AG08396 (cell line): ENCODE results near the gene TCF25.

Source experiments
- DNase-seq: peaks from one replicate; pipeline ENCODE4 v3.0.0; 2012; ENCODE audit warnings: low spot score, mixed read lengths

The TCF25 gene

GRCh38 chr16:89936981-89937380 lies 63.6 kb downstream of the TCF25 start:
- DNase-seq: no peak

- no peak for DNase-seq
Observed at GRCh38 chr16:89938175-89938885, 64.9 kb downstream of the TCF25 start.

GRCh38 chr16:89944773-89945172 lies 71.4 kb downstream of the TCF25 start:
- no peak for DNase-seq

DNA sequence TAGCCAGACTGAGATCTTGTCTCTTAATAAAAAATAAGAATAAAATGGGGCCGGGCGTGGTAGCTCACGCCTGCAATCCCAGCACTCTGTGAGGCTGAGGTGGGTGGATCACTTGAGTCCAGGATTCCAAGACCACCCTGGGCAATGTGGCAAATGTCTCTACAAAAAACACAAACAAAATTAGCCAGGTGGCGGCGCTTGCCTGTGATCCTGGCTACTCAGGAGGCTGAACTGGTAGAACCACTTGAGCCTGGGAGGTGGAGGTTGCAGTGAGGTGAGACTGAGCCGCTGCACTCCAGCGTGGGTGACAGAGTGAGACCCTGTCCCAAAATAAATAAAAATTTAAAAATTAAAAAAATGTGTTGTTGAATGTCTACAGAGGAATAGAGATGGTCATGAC lies 72.3 kb downstream of the TCF25 start:
- DNase-seq: no peak

DNA sequence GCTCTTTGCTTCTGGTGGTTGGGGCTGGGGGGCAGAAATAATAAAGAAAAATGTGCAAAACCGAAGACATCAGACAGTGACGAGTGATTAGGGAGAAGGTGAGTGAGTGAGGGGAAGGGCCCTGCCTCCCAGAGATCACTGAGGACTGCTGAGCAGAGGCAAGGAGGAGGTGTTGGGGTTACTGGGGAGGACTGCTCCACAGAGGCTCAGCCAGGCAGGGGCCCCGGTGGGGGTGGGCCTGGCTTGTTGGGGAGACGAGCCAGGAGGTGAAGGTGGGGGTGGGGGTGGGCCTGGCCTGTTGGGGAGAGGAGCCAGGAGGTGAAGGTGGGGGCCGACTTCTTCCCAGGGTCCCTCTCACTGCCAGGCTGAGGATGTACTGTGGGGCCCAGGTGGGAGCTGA lies 73.1 kb downstream of the TCF25 start:
- DNase-seq: no peak

DNA sequence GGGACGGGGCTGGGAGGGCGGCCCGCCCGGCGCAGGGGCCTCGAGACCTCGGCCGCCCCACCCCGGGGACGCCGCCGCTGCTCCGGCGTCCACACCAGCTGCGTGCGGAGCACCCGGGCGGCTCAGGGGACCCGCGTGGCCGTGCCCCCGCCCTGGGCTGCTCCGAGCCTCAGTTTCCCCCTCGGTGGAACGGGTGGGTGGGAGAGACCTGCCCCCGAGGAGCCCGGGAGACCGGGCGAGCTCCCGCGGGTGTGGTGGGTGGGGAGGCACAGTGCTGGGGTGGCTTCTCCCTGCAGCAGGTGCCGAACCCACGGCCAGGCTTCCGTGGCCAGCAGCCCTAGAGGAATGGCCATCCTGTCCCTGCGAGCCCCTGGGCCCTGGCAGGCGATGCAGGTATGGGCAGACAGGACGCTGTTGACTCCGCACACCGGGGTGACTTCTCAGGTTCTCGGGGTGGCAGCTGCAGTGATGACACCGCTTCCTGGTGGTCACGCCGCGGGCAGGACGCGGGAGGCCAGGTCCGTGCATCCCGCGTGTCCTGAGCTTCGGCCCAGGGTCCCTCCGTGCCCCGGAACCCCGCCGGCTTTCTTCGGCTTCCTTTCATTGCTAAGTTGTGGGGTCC lies 75.8 kb downstream of the TCF25 start:
- DNase-seq: no peak

- DNase-seq: no peak
Observed at GRCh38 chr16:89949756-89950155, 76.4 kb downstream of the TCF25 start.

GRCh38 chr16:89951509-89951908 lies 78.1 kb downstream of the TCF25 start:
- no peak for DNase-seq

DNA sequence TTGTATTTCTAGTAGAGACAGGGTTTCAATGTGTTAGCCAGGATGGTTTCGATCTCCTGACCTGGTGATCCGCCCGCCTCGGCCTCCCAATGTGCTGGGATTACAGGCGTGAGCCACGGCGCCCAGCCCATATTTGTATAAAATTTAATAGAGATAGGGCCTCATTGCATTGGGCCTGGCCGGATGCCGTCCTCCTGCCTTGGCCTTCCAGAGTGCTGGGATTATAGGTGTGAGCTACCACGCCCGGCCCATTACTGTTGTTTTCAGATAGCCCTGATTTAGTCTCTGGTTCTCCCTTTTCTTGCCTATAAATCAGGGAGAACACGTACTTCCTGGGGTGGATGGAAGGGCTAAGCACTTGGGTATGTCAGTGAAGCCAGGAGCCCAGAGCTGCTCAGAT lies 78.7 kb downstream of the TCF25 start:
- DNase-seq: no peak

GRCh38 chr16:89952551-89952950 lies 79.2 kb downstream of the TCF25 start:
- no peak for DNase-seq

- DNase-seq: no peak
Observed at GRCh38 chr16:89953671-89954406, 80.4 kb downstream of the TCF25 start.

DNA sequence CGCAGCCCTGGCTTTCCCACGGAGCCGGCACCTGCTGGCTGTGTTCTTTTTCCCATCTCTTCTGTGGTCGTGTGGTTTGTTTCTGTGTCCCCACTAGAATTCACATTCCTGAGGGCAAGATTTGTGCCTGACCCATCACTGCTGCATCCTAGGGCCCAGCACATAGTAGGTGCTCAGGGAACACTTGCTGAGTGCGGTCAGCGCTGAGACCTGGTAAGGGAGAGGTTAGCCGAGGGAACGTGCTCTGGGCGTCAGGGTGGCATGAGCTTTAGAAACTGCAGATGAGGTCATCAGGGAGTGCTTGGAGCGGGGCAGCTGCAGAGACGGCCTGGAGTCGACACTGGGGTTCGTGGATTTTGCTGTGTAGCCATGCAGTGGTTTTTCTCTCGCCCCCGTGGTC lies 81.1 kb downstream of the TCF25 start:
- DNase-seq: no peak

- no peak for DNase-seq
Observed at GRCh38 chr16:89955001-89955685, 81.8 kb downstream of the TCF25 start.

DNA sequence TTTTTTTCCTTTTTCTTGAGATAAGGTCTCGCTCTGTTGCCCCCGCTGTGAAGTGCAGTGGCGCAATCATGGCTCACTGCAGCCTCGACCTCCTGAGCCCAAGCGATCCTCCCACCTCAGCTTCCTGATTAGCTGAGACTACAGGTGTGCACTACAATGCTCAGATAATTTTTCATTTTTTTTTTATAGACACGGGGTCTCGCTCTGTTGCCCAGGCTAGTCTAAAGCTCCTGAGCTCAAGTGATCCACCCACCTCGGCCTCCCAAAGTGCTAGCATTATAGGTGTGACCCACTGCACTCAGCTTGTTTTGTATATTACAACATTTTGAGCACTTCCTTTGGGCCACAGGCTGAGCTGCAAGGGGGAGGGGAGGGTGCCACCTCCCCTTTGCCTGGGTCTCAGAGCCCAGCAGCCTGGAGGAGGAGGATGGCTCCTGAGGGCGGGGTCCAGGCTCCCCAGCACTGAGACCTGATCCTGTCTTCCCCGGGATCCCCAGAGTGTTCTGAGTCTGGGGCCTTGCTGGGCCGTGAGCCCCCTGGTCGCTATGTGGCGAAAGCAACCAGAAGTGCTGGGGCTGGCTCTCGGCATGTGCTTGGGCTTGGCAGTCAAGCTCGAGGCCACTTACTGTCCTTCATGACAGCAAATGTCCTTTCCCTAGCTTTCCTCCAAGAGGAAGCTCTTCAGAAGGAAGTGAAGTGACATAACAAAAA lies 83.3 kb downstream of the TCF25 start:
- no peak for DNase-seq

GRCh38 chr16:89957216-89957785 lies 83.9 kb downstream of the TCF25 start:
- no peak for DNase-seq

DNA sequence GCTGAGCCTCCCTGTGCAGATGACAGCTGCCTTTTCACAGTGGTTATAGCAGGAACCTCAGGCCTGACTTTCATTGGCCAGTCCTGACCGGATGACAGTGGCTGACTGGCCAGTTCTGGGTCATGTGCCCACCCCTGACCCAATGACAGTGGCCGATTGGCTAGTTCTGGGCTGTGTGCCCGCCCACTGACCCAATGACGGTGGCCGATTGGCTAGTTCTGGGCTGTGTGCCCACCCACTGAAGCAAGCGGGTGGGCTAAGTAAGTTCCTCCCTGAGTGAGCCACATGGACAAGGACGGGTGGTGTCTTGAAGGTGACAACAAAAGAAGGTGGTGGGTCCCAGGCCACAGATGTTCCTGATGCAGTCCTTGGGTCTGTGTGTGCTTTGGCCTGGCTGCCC lies 84.7 kb downstream of the TCF25 start:
- peak; percentile 62 for DNase-seq

GRCh38 chr16:89958596-89958995 lies 85.2 kb downstream of the TCF25 start:
- DNase-seq: no peak

DNA sequence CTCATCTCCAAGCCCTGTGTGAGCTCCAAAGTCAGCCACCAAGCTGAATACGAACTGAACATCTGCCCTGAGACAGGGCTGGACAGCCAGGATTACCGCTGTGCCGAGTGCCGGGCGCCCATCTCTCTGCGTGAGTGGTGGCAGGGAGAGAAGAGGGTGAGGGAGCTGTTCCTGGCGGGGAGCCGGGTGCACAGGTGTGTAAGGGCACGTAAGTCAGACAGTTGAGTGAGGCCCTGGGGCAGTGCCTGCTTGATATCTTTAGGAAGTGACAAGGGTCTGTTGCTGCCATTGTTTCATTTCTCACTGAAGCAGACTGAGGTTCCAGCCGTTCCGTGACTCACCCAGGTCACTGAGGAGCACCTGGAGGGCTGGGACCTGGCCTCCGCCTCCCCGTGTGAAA lies 87.6 kb downstream of the TCF25 start:
- no peak for DNase-seq
